Fibroblast of mammary gland (primary cell): ENCODE results near the gene WDFY2.
"Not testable (repeated sequence)": the region's sequence is repeated elsewhere in the genome, so short reads cannot be mapped to it uniquely, and the experiment has no call there.

ENCODE experiments used
- DNase-seq: peaks from one replicate; pipeline ENCODE4 v3.0.0-alpha.2; 2010; ENCODE audit warnings: low read depth
- H3K4me3 ChIP-seq: 2 replicates; pipeline ENCODE4 v1.5.1; 2011; ENCODE audit warnings: low read depth, mild to moderate bottlenecking, low read length, moderate library complexity; ENCODE audit not compliant: control insufficient read depth
- TF ChIP-seq, protein P1 (sequence below): conservative IDR thresholded peaks from 2 replicates; pipeline ENCODE4 v1.5.1; 2011; ENCODE audit warnings: low read depth, low read length, inconsistent platforms; ENCODE audit not compliant: control insufficient read depth, insufficient read depth

The WDFY2 gene

DNA sequence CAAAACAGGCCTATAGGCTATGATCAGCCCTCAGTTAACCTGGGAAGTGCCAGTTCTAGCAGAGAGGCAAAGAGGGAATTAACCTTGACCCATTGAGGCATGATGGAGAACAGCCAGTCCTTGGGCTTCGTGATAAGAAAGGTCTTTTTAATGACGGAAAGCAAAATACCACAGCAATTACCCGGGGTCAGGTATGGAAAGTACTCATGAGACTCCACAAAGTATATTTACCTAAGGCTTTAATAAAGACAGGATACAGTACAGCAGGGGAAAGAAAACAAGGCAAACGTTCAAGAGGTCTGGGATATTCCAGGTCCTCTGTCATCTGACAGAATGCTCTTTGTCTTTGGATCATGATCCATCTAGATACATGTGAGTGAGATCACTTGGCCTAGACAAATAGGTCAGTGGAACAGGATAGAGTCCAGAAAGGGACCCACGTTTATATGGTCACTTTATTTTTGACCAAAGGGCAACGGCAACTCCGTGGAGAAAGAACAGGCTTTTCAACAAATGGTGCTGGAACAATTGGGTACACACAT lies 52.2 kb downstream of the WDFY2 start:
- no peak overlapping the region for H3K4me3 ChIP-seq
- TF ChIP-seq, protein P1, sequence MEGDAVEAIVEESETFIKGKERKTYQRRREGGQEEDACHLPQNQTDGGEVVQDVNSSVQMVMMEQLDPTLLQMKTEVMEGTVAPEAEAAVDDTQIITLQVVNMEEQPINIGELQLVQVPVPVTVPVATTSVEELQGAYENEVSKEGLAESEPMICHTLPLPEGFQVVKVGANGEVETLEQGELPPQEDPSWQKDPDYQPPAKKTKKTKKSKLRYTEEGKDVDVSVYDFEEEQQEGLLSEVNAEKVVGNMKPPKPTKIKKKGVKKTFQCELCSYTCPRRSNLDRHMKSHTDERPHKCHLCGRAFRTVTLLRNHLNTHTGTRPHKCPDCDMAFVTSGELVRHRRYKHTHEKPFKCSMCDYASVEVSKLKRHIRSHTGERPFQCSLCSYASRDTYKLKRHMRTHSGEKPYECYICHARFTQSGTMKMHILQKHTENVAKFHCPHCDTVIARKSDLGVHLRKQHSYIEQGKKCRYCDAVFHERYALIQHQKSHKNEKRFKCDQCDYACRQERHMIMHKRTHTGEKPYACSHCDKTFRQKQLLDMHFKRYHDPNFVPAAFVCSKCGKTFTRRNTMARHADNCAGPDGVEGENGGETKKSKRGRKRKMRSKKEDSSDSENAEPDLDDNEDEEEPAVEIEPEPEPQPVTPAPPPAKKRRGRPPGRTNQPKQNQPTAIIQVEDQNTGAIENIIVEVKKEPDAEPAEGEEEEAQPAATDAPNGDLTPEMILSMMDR = no peak
- DNase-seq = no peak

DNA sequence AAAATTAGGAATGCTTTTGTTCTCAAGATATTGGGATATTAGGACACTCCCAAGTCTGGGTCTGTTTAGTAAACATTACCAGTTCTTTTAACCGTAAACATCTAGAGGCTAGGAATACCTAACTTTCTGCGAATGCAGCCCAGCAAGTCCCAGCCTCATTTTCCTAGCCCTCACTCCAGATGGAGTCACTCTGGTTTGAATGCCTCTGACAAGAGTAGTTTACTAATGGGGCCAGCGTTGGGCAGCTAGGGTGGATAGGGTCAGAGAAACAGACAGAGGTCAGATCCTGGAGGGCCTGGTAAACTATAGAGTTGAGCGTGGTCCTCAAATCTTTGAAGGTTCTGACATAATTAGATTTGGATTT lies 53.6 kb downstream of the WDFY2 start:
- no peak overlapping the region for H3K4me3 ChIP-seq
- TF ChIP-seq, protein P1 = no peak
- DNase-seq = no peak

DNA sequence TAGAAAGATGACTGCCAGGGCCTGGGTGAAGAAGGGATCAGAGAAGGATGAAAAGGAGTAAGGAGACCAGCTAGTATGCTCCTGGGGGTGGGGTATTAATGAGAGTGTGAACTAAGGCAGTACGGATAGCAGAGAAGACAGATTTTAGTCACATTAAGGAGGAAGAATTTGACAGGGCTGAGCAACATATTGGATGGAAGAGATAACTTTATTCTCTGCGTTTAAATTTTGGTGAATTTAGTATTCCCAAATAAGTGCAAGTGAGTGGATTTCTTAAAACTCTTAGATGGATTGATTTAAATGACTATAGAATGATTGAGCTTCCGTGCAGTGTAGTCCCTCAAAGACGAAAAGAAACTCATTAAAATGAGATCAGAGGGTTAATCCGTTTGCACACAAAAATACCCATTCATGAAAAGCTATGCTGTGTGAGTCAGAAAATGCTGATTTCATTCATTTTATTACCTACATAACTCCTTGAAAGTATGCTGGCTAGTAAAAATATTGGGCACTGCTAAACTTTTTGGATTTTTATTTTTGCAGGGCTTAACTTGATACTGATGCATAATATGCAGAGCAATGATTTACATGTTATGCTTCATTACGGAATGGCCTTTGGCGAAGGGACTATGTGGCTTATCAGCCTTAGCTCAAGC lies 54.1 kb downstream of the WDFY2 start:
- TF ChIP-seq, protein P1 = no peak
- H3K4me3 ChIP-seq = no peak overlapping the region
- peak; percentile 43 for DNase-seq

DNA sequence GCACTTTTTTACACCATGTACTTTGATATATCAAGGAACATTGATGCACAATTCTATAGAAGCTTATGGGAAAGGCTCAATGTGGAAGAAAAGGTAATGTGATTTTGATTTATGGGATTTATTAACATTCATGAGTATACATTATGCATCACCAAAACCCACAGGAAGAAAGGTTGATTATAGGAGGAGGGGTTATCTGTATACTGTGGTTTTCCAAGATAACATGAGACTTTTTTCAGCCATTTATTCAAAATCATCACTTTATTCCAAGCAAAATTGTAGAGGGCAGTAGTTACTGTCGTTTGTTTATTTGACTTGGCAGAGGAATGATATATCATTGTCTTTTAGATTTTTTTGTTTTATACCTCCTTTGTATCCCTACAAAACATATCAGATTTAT lies 54.9 kb downstream of the WDFY2 start:
- H3K4me3 ChIP-seq = no peak overlapping the region
- TF ChIP-seq, protein P1 = no peak
- no peak for DNase-seq

DNA sequence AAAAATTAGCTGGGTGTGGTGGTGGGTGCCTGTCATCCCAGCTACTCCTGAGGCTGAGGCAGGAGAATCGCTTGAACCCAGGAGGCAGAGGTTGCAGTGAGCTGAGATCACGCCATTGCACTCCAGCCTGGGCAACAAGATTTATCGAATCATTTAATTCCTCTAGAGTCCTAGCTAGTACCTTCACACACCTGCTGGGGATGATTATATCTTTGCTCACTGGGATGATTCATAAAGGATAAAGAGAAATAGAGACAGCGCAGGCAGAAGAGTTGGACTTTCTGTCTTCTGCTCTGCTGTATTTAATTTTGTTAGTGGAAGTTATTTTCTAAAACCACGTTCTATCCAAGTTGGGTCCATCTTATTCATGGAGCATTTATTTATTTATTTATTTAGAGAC lies 56.4 kb downstream of the WDFY2 start:
- H3K4me3 ChIP-seq, DNase-seq: not testable (repeated sequence)

DNA sequence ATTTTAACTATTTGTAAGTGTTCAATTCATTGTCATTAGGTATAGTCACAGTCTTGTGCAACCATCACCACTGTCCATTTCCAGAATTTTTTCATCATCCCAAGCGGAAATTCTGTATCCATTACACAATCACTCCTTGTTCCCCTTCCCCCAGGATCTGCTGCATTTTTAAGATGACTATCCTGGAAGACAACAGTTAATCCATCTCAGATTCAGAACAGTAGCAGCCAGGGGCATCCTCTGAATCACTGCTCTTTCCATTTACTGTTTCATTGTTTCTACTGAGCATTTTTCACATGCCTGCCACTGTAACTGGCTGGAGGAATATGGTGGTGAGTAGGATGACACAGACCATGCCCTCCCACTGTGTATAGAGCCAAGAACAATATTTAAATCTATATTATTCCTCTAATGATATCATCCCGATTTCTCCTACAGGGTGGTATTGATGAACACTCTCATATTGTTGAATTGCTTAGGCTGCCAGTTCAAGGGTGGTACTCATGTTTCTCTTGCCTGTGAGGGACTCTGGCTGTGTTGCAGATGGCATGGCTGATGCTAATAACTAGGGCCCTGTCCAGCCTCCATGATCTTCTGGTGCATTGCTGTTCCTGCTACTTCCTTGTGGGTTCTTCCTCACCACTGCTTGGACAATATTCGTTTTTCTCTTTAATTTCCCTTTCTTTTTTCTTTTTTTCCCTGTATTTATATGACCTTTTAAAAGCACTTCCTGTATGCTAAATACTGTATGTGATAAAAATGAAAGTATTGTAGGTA lies 59.0 kb downstream of the WDFY2 start:
- peak overlapping the region; percentile 12 for H3K4me3 ChIP-seq
- TF ChIP-seq, protein P1 = no peak
- DNase-seq = peak; percentile 97

DNA sequence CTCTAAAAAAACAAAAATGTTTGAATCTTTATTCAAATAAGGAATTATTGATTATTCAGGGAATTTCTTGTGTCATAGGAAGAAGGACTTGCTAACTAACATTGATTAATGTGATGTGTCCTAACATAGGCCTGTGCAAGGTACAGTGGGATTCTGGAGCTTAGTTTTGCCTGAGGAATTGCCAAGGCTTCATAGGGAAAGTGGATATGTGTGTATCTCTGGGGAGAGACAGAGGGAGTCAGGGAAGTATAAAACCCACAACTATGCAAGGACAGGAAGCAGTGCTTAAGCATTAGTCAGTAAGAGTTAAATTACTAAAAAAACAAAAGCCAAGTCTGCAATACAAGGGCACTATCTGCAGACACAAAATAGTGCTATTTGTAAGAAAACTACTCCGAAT lies 59.6 kb downstream of the WDFY2 start:
- TF ChIP-seq, protein P1 = no peak

More for the DNA sequence above, 59.6 kb downstream of the WDFY2 start:
- H3K4me3 ChIP-seq = no peak overlapping the region
- peak; percentile 95 for DNase-seq
